OCI-LY7 (cell line): ENCODE data around the gene CUL2. TPM values are rescaled to one million over a fixed set of nuclear protein-coding genes. Genes with fewer than 3 reads are reported as not detected.

Experiments
- BruUV-seq: library from RNA; stranded (reverse); fragments of 400-500 nt; replicated peaks from 2 replicates; lab custom pipeline; 2021; lab: Mats Ljungman, UMichigan
- CTCF ChIA-PET: fragments of 300-600 bp; sonication (Branson Sonifier 250); formaldehyde crosslinking; loops from one replicate; lab custom pipeline; 2022; ENCODE audit warnings: antibody characterized with exemption; ENCODE audit not compliant: unreplicated experiment; lab: Charles Lee
- POLR2A ChIA-PET: fragments of 300-600 bp; sonication (Branson Sonifier 250); formaldehyde crosslinking; loops from one replicate; lab custom pipeline; 2022; ENCODE audit warnings: antibody characterized with exemption; lab: Charles Lee
- DNase-seq: peaks from one replicate; pipeline ENCODE4 v3.0.0-alpha.2; 2015; ENCODE audit warnings: low spot score
- H2AFZ ChIP-seq: fragments of 200-600 bp; sonication (generic), shearing (Covaris generic); 2 replicates; pipeline ENCODE4 v1.6.1; 2014; ENCODE audit warnings: mild to moderate bottlenecking, antibody characterized with exemption, low read length, moderate library complexity
- H3K27ac ChIP-seq: fragments of 200-600 bp; sonication (generic); 2 replicates; pipeline ENCODE4 v1.5.1; 2014; ENCODE audit warnings: mixed run types, low read depth, mild to moderate bottlenecking, moderate library complexity, low read length, inconsistent platforms; ENCODE audit not compliant: poor library complexity, severe bottlenecking
- H3K36me3 ChIP-seq: fragments of 200-600 bp; sonication (generic); 2 replicates; pipeline ENCODE4 v1.6.1; 2014; ENCODE audit warnings: mild to moderate bottlenecking, antibody characterized with exemption, low read length, moderate library complexity, mixed read lengths; ENCODE audit not compliant: insufficient read depth
- H3K4me1 ChIP-seq: fragments of 200-600 bp; sonication (generic); 2 replicates; pipeline ENCODE4 v1.5.1; 2014; ENCODE audit warnings: mild to moderate bottlenecking, low read length; ENCODE audit not compliant: insufficient read depth, poor library complexity, severe bottlenecking
- H3K4me2 ChIP-seq: fragments of 200-600 bp; sonication (generic); 2 replicates; pipeline ENCODE4 v1.6.1; 2014; ENCODE audit warnings: mild to moderate bottlenecking, low read length
- H3K4me3 ChIP-seq: fragments of 200-600 bp; sonication (generic); 2 replicates; pipeline ENCODE4 v1.5.1; 2014; ENCODE audit warnings: mild to moderate bottlenecking, low read depth, low read length; ENCODE audit not compliant: poor library complexity, severe bottlenecking
- H3K79me2 ChIP-seq: fragments of 200-600 bp; sonication (generic); 2 replicates; pipeline ENCODE4 v1.6.1; 2016; ENCODE audit warnings: low read depth, mild to moderate bottlenecking, low read length, moderate library complexity, mixed read lengths; ENCODE audit not compliant: insufficient read depth
- H3K9me2 ChIP-seq: fragments of 200-600 bp; sonication (generic); 2 replicates; pipeline ENCODE4 v1.6.1; 2016; ENCODE audit warnings: mild to moderate bottlenecking, low read length, mixed read lengths; ENCODE audit not compliant: insufficient read depth
- H3K9me3 ChIP-seq: fragments of 200-600 bp; sonication (generic); 2 replicates; pipeline ENCODE4 v1.6.1; 2014; ENCODE audit warnings: mild to moderate bottlenecking, mixed run types, low read length, mixed read lengths
- H4K20me1 ChIP-seq: fragments of 200-600 bp; sonication (generic); 2 replicates; pipeline ENCODE4 v1.6.1; 2014; ENCODE audit warnings: mild to moderate bottlenecking, antibody characterized with exemption, low read length, moderate library complexity, mixed read lengths; ENCODE audit not compliant: insufficient read depth
- CTCF ChIP-seq: fragments of 200-600 bp; sonication (generic); conservative IDR thresholded peaks from 2 replicates; pipeline ENCODE4 v1.5.1; 2014; ENCODE audit warnings: mild to moderate bottlenecking, antibody characterized with exemption, low read length, moderate library complexity, mixed read lengths
- EZH2phosphoT487 ChIP-seq: fragments of 200-600 bp; sonication (generic); IDR thresholded peaks from 2 replicates; pipeline ENCODE4 v1.6.1; 2018; ENCODE audit warnings: low read depth, borderline replicate concordance, mild to moderate bottlenecking, mixed run types, antibody characterized with exemption, low read length, moderate library complexity, mixed read lengths
- intact Hi-C: fragments of 100-400 bp; cut with micrococcal nuclease; formaldehyde crosslinking; loops from one replicate; pipeline ENCODE4 v1.10.0; 2022; ENCODE audit not compliant: unreplicated experiment
- total RNA-seq, 2 experiments: library from RNA; depleted of rRNA in 1 of 2; stranded (reverse); fragments of >200 nt in 1 of 2; shearing (Covaris generic) in 1 of 2; gene quantifications; 2 replicates each; pipeline ENCODE4 v1.2.3, GENCODE V29; 2014 to 2022

CUL2 gene
- total RNA-seq, 2 experiments from 2014 or later: 25.5 to 40.4 TPM

- POLR2A ChIA-PET: no interaction called here
- H3K9me2 ChIP-seq: no peaks in the 10 kb centered on the region
- H3K36me3 ChIP-seq: peaks cover 27% of the 10 kb centered on the region
- H3K4me1 ChIP-seq: no peaks in the 10 kb centered on the region
- H4K20me1 ChIP-seq: no peaks in the 10 kb centered on the region
- no peak overlapping the region for H3K4me2 ChIP-seq
- no peak for DNase-seq
- no TSS peak for BruUV-seq
- intact Hi-C loops: no loop called here
- no peak overlapping the region for H3K27ac ChIP-seq
- H3K4me3 ChIP-seq: no peak overlapping the region
- no peak overlapping the region for H2AFZ ChIP-seq
- H3K79me2 ChIP-seq: peaks cover 54% of the 10 kb centered on the region; the same call in 1 of the 2 replicates
- CTCF ChIA-PET: no interaction called here
- peaks cover 14% of the 10 kb centered on the region; the same call in 1 of the 2 replicates for H3K9me3 ChIP-seq
- TF ChIP-seq CTCF (no peak), EZH2phosphoT487 (no peak)
These were observed 10.9 kb downstream of the CUL2 start for GRCh38 chr10:35079265-35079664.

GRCh38 chr10:35075228-35075627, 14.9 kb downstream of the CUL2 start:
- ChIA-PET CTCF (no interaction called here), POLR2A (no interaction called here)
- H3K79me2 ChIP-seq: peaks cover 27% of the 10 kb centered on the region; the same call in 1 of the 2 replicates
- H3K4me3 ChIP-seq: no peak overlapping the region
- H3K4me1 ChIP-seq: no peaks in the 10 kb centered on the region
- H3K36me3 ChIP-seq: peaks cover 23% of the 10 kb centered on the region
- BruUV-seq: no TSS peak
- H2AFZ ChIP-seq: no peak overlapping the region
- intact Hi-C loops: no loop called here
- no peaks in the 10 kb centered on the region for H4K20me1 ChIP-seq
- H3K9me3 ChIP-seq: no peaks in the 10 kb centered on the region
- H3K27ac ChIP-seq: no peak overlapping the region
- no peak for DNase-seq
- no peak for TF ChIP-seq CTCF
- TF ChIP-seq EZH2phosphoT487: no peak
- no peaks in the 10 kb centered on the region for H3K9me2 ChIP-seq
- no peak overlapping the region for H3K4me2 ChIP-seq

- intact Hi-C loops: no loop called here
- TF ChIP-seq CTCF (no peak), EZH2phosphoT487 (no peak)
- no peaks in the 10 kb centered on the region for H4K20me1 ChIP-seq
These were observed 15.9 kb downstream of the CUL2 start for GRCh38 chr10:35074266-35074665.

More at GRCh38 chr10:35074266-35074665, 15.9 kb downstream of the CUL2 start:
- no TSS peak for BruUV-seq
- H3K9me3 ChIP-seq: no peaks in the 10 kb centered on the region
- H3K79me2 ChIP-seq: peaks cover 18% of the 10 kb centered on the region; the same call in 1 of the 2 replicates
- H3K36me3 ChIP-seq: peaks cover 32% of the 10 kb centered on the region
- POLR2A ChIA-PET: interaction anchor here (0.6 to 0.7 kb wide), 2 partner anchors 15 to 139 kb away, joined by 3 to 4 read pairs; no protein-coding TSS in a partner anchor
- no peak for DNase-seq
- H2AFZ ChIP-seq: no peak overlapping the region
- no peak overlapping the region for H3K4me2 ChIP-seq
- no peaks in the 10 kb centered on the region for H3K9me2 ChIP-seq
- CTCF ChIA-PET: no interaction called here
- no peak overlapping the region for H3K27ac ChIP-seq
- H3K4me1 ChIP-seq: no peaks in the 10 kb centered on the region
- H3K4me3 ChIP-seq: no peak overlapping the region
